Measurements from ENCODE around the gene HACD2. TPM values are rescaled to one million over a fixed set of nuclear protein-coding genes. Genes with fewer than 3 reads are reported as not detected.

The HACD2 gene
- polyA plus RNA-seq, 3 donors = 12.9 to 17.1 (median 15.1) TPM

DNA sequence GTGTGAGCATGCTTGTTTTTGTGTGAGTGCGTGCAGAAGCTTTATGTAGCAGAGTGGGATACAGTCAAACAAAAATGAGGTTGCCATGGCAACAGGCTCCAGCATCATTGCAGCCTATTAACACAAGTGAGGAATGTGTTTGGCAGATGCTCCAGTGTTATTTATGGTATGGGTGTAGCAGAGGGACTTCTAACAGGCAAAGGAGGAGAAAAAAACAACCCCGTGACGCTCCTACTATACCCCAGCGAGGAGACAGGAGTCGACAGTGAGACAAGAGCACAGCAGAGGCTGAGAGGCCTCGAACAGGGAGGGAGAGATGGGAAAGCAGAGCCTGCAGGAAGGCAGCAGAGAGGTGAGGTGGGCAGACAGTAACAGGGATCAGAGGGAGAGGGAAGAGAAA lies 140.8 kb downstream of the HACD2 start:
- peaks cover 0 to 7% (median 0%) of the 10 kb centered on the region in 7 donors for H3K9me3 Mint-ChIP-seq
- H3K27me3 ChIP-seq (ENCODE audit: control insufficient read depth in 2 of 2, insufficient read depth in 2 of 2, low read length in 2 of 2) = peaks cover 18 to 44% of the 10 kb centered on the region in 2 donors

DNA sequence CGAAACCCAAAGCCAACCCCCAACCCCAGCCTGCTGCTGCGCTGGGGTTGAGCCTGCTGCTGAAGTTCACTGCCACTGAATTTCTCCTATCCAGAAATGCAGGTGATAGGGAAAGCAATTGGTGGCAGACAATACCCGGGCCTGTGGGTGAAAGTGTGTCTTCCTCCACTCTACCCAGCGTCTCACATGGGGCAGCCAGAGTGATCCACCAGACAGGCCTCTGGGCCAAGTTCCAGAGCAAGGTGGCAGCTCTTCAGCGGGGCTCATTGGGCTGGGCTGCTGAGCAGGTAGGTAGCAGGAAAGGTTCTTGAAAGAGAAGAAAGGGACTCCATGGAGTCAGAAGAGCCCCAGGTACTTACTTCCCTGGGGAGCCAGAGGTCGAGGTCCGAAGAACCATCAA lies 141.9 kb downstream of the HACD2 start:
- H3K36me3 Mint-ChIP-seq = no peaks in the 10 kb centered on the region
- no peak for DNase-seq
- peaks cover 0 to 5% (median 0%) of the 10 kb centered on the region in 7 donors for H3K9me3 Mint-ChIP-seq
- Histone ChIP-seq H3K36me3 (replicated peaks in 1 of 2; ENCODE audit: control insufficient read depth in 1 of 2, insufficient read depth in 2 of 2, low read length in 2 of 2) (no peaks in the 10 kb centered on the region), H3K4me3 (replicated peaks in 1 of 3; ENCODE audit: low read depth in 2 of 3, low read length in 3 of 3) (no peak overlapping the region), H3K79me2 (ENCODE audit: insufficient read depth, low read length) (no peaks in the 10 kb centered on the region), H4K20me1 (ENCODE audit: insufficient read depth, low read length) (no peaks in the 10 kb centered on the region), H2AFZ (ENCODE audit: insufficient read depth, low read depth, low read length, poor library complexity, severe bottlenecking) (no peak overlapping the region), H3K9ac (ENCODE audit: insufficient read depth, low read length, poor library complexity, severe bottlenecking) (no peak overlapping the region), H3K27me3 (ENCODE audit: control insufficient read depth in 2 of 2, insufficient read depth in 2 of 2, low read length in 2 of 2) (peaks cover 11 to 36% of the 10 kb centered on the region in 2 donors), H3K9me3 (replicated peaks in 1 of 2; ENCODE audit: control insufficient read depth in 1 of 2, insufficient read depth in 1 of 2, low read length in 2 of 2) (peaks cover 0 to 5% of the 10 kb centered on the region in 2 donors), H3K4me2 (replicated peaks; ENCODE audit: extremely low read depth, low read length, poor library complexity, severe bottlenecking) (no peak overlapping the region), H3K4me1 (ENCODE audit: control insufficient read depth in 1 of 2, insufficient read depth in 2 of 2, low read length in 2 of 2) (no peaks in the 10 kb centered on the region), H3K27ac (ENCODE audit: low read depth in 1 of 2, low read length in 2 of 2) (no peak overlapping the region)
- H3K27ac Mint-ChIP-seq = no peak overlapping the region
- no peaks in the 10 kb centered on the region for H3K4me1 Mint-ChIP-seq
- TF ChIP-seq, protein P1, sequence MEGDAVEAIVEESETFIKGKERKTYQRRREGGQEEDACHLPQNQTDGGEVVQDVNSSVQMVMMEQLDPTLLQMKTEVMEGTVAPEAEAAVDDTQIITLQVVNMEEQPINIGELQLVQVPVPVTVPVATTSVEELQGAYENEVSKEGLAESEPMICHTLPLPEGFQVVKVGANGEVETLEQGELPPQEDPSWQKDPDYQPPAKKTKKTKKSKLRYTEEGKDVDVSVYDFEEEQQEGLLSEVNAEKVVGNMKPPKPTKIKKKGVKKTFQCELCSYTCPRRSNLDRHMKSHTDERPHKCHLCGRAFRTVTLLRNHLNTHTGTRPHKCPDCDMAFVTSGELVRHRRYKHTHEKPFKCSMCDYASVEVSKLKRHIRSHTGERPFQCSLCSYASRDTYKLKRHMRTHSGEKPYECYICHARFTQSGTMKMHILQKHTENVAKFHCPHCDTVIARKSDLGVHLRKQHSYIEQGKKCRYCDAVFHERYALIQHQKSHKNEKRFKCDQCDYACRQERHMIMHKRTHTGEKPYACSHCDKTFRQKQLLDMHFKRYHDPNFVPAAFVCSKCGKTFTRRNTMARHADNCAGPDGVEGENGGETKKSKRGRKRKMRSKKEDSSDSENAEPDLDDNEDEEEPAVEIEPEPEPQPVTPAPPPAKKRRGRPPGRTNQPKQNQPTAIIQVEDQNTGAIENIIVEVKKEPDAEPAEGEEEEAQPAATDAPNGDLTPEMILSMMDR (IDR thresholded peaks at IDR 0.05) = no peak
- peaks cover 39 to 43% (median 41%) of the 10 kb centered on the region in 3 donors for H3K27me3 Mint-ChIP-seq (ENCODE audit: low read depth in 3 of 3)
- intact Hi-C loops (cut with micrococcal nuclease) = no loop called here
- WGBS (ENCODE audit: insufficient coverage) = 100% methylated on average over 1 of the region's 7 CpGs
- no peak overlapping the region for H3K4me3 Mint-ChIP-seq

More for the DNA sequence above, 140.8 kb downstream of the HACD2 start:
- peaks cover 40 to 51% (median 46%) of the 10 kb centered on the region in 3 donors for H3K27me3 Mint-ChIP-seq (ENCODE audit: low read depth in 3 of 3)
- intact Hi-C loops (cut with micrococcal nuclease) = no loop called here
- Histone ChIP-seq H3K4me2 (replicated peaks; ENCODE audit: extremely low read depth, low read length, poor library complexity, severe bottlenecking) (no peak overlapping the region), H3K79me2 (ENCODE audit: insufficient read depth, low read length) (no peaks in the 10 kb centered on the region), H3K36me3 (replicated peaks in 1 of 2; ENCODE audit: control insufficient read depth in 1 of 2, insufficient read depth in 2 of 2, low read length in 2 of 2) (no peaks in the 10 kb centered on the region), H3K9me3 (replicated peaks in 1 of 2; ENCODE audit: control insufficient read depth in 1 of 2, insufficient read depth in 1 of 2, low read length in 2 of 2) (peaks cover 0 to 5% of the 10 kb centered on the region in 2 donors), H4K20me1 (ENCODE audit: insufficient read depth, low read length) (no peaks in the 10 kb centered on the region), H3K27ac (ENCODE audit: low read depth in 1 of 2, low read length in 2 of 2) (no peak overlapping the region), H2AFZ (ENCODE audit: insufficient read depth, low read depth, low read length, poor library complexity, severe bottlenecking) (no peak overlapping the region), H3K4me1 (ENCODE audit: control insufficient read depth in 1 of 2, insufficient read depth in 2 of 2, low read length in 2 of 2) (peaks cover 7 to 10% of the 10 kb centered on the region in 2 donors), H3K4me3 (replicated peaks in 1 of 3; ENCODE audit: low read depth in 2 of 3, low read length in 3 of 3) (no peak overlapping the region), H3K9ac (ENCODE audit: insufficient read depth, low read length, poor library complexity, severe bottlenecking) (no peak overlapping the region)
- DNase-seq = no peak
- peaks cover 2% of the 10 kb centered on the region for H3K4me1 Mint-ChIP-seq
- WGBS (ENCODE audit: insufficient coverage) = 72% methylated on average over 4 of the region's 6 CpGs
- H3K36me3 Mint-ChIP-seq = no peaks in the 10 kb centered on the region
- TF ChIP-seq, protein P1 (IDR thresholded peaks at IDR 0.05) = no peak
- no peak overlapping the region for H3K27ac Mint-ChIP-seq
- H3K4me3 Mint-ChIP-seq = no peak overlapping the region

All from CD14-positive monocyte (primary cell).